ENCODE measurements around the gene CHTOP. TPM values are rescaled to one million over a fixed set of nuclear protein-coding genes. Genes with fewer than 3 reads are reported as not detected.
A peak's percentile ranks its signal among the peaks of the same experiment; 100 is the strongest.

Gene CHTOP
- total and polyA plus RNA-seq, 2 of the 13 experiments (the other 11 are each of a cell fraction or from before 2014, with no cell fraction given): 38.0 to 51.9 TPM

- TF ChIP-seq ZBTB49 (CRISPR knock-in tag; IDR thresholded peaks at IDR 0.05; ENCODE audit: borderline replicate concordance) (no peak), ZNF33A (CRISPR knock-in tag; IDR thresholded peaks at IDR 0.05; ENCODE audit: borderline replicate concordance) (no peak), PHF5A (CRISPR knock-in tag; IDR thresholded peaks at IDR 0.05; ENCODE audit: low read depth, unreplicated experiment) (no peak), MAX (IDR thresholded peaks at IDR 0.05) (peak; percentile 42; the same call in 1 of the 2 replicates), CBX1 (IDR thresholded peaks at IDR 0.05; ENCODE audit: low read depth) (peak; percentile 23), SMARCE1 (IDR thresholded peaks at IDR 0.05; ENCODE audit: borderline replicate concordance) (no peak), ZC3H4 (CRISPR knock-in tag; IDR thresholded peaks at IDR 0.05; ENCODE audit: borderline replicate concordance) (no peak), SAFB2 (CRISPR knock-in tag; IDR thresholded peaks at IDR 0.05; ENCODE audit: borderline replicate concordance, low read depth) (no peak), ZNF318 (CRISPR knock-in tag; IDR thresholded peaks at IDR 0.05) (no peak), ZMYM4 (CRISPR knock-in tag; IDR thresholded peaks at IDR 0.05) (peak; percentile 79), THAP11 (CRISPR knock-in tag; IDR thresholded peaks at IDR 0.05) (peak; percentile 30; the same call in 1 of the 2 replicates), ZSCAN21 (CRISPR knock-in tag; IDR thresholded peaks at IDR 0.05; ENCODE audit: borderline replicate concordance) (0 out of 2 replicates have a peak, but pooled peaks have one; percentile 24), ZNF205 (CRISPR knock-in tag; IDR thresholded peaks at IDR 0.05) (no peak), THAP7 (CRISPR knock-in tag; IDR thresholded peaks at IDR 0.05) (no peak), HNF4G (IDR thresholded peaks at IDR 0.05; ENCODE audit: borderline replicate concordance, low read depth, low read length) (no peak), HNF4G (CRISPR knock-in tag; IDR thresholded peaks at IDR 0.05; ENCODE audit: borderline replicate concordance, low read depth) (0 out of 2 replicates have a peak, but pooled peaks have one; percentile 21), CHCHD3 (CRISPR knock-in tag; IDR thresholded peaks at IDR 0.05) (no peak), ZNF234 (CRISPR knock-in tag; conservative IDR thresholded peaks at IDR 0.05) (no peak)
These were observed 6.8 kb upstream of the CHTOP start, which contains the start of gene S100A13 (continued) for GRCh38 chr1:153626904-153627714.

Measured in HepG2 (cell line).